ENCODE data around the gene RPL10A. TPM values are rescaled to one million over a fixed set of nuclear protein-coding genes. Genes with fewer than 3 reads are reported as not detected.
A peak's percentile ranks its signal among the peaks of the same experiment; 100 is the strongest.

RPL10A gene
- total RNA-seq, 1 donor from 2014 or later = 535 TPM

DNA sequence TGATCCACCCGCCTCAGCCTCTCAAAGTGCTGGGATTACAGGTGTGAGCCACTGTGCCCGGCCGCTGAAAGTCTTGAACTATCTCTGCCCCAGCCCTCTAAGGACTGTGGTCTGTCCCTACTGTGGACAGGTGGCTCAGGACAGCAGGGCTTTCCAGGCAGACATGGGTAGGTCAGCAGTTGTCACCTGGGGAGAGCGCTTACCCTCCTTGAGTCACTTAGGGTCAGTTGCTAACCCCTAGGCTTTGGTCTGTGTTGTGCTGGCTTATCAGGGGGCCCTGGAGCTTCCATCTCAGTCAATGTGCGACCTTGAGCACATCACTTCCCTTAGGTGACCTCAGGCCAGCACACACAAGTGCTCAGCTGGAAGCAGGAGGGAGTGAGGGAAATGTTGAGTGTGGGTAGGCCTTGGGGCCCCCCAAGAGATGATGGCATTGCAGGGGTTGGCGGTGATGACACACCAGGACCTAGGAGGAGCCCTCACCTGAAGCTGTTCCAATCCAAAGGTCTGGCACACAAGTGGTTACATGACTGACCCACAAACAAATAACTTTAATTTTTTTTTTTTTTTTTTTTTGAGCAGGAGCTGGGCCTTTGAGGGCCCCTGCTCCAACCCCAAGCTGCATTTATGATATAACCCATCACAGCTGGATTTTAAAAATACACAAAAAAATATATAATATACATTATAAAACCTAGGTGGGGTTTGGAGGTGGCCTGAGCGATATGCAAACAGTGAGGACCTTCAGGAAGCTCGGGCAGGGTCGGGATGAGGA is 5.1 kb downstream of the RPL10A start:
- no peak for ATAC-seq (ENCODE audit: poor library complexity)
- intact Hi-C loops (cut with DNase I) = no loop called here

DNA sequence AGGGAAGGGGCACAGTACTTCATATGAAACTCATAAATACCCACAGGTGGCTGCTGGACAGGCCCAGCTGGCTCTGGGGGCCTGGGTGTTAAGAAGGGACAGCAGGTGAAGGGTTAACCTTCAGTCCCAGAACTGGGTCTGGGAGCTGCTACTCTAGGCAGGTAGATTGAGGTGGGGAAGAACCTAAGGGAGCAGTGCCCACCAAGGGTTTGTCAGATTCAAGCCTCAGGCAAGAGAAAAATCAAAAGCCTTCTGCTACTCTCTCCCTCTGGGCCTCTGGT is 5.6 kb downstream of the RPL10A start:
- ATAC-seq (ENCODE audit: poor library complexity) (no peak), DNase-seq (no peak)
- intact Hi-C loops (cut with DNase I) = no loop called here

More for the DNA sequence above, 5.1 kb downstream of the RPL10A start:
- no peak for DNase-seq

DNA sequence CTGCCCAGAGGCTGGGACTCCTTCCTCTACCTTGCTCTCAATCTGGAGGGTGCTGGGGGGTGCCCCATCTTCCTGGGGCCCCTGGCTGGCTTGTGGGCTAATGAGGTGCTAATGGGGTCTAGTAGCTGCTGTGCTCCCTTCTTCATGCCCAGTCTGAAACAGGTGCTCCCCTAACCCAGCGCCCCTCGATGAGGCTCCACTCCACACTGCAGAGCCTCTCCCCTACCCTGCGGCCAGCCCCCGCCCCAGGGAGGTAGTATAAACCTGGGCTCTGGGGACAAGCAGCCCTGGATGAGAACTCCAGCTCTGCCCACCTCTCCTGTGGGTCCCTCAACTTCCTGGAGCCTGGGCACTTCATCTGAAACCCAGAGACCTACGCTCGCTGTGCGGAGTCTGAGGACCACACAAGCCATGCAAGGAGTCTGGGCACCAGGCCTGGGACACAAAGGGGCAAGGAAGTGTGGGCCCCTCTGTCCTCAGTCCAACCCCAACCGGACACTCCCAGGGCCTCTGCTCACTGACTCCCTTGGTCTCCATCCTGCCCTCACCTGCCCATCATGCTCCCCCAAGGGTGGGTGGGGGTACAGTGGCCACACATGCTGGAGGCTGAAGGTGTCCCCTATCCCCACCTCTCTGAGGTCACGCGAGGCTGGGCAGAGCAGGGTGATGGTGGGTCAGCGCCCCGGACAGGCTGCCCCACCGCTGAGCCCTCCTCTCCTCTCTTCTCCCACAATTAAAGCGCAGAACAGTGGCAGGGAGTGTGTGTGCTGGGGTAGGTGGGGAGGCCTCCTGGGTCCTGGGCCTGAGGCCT is 6.1 kb downstream of the RPL10A start:
- no peak for DNase-seq

GRCh38 chr6:35474942-35475570 is 6.9 kb downstream of the RPL10A start:
- DNase-seq (no peak), ATAC-seq (ENCODE audit: poor library complexity) (no peak)
- intact Hi-C loops (cut with DNase I) = no loop called here

More for the DNA sequence above, 6.1 kb downstream of the RPL10A start:
- no peak for ATAC-seq (ENCODE audit: poor library complexity)
- intact Hi-C loops (cut with DNase I) = no loop called here

- no peak for DNase-seq
- no peak for ATAC-seq (ENCODE audit: poor library complexity)
- intact Hi-C loops (cut with DNase I) = no loop called here
Measured at GRCh38 chr6:35475573-35475972, 7.4 kb downstream of the RPL10A start.

DNA sequence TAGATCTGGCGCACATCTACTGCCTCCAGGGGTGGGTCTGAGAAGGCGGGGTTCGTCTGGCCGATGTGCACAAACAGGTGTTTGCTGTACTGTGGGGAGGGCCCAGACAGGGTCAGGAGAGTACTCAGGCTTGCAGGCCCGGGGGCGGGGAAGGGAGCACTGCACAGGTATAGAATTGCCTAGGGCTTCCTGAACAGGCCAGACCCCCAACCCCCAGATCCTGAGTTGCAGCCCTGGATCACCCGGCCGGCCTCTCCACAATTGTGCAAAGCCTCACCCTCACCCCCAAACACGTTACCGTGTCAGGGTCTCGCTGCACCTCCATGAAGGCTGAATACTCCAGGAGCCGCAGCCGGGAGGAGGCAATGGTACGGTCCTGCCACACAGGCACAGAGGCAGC is 7.8 kb downstream of the RPL10A start:
- intact Hi-C loops (cut with DNase I) = no loop called here
- ATAC-seq (ENCODE audit: poor library complexity) (no peak), DNase-seq (no peak)

- DNase-seq (no peak), ATAC-seq (ENCODE audit: poor library complexity) (no peak)
- intact Hi-C loops (cut with DNase I) = no loop called here
Measured at GRCh38 chr6:35477028-35477427, 8.8 kb downstream of the RPL10A start.

DNA sequence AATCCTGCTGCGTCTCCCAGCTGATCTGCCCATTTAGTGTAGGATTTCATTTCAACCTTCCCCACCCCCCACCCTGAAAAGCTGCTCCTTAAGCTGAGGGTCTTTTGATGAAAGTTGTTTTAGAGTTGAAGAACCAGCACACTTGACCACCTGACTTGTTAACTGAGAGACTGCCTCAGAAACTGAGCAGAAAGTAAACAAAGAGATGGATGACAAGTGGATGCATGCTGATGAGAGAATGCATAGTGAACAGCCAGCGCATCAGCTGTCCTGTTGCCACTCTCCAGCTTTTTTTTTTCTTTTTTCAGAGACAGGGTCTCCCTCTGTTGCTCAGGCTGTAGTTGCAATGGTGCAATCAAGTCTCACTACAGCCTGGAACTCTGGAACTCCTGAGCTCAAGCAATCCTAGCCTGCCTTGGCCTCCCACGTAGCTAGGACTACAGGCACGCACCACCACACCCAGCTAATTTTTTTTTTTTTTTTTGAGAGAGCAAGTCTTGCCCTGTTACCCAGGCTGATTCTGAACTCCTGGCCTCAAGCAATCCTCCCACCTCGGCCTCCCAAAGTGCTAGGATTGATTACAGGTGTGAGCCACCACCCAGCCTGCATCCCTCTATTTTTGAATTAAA is 9.5 kb downstream of the RPL10A start:
- intact Hi-C loops (cut with DNase I) = no loop called here
- DNase-seq (no peak), ATAC-seq (ENCODE audit: poor library complexity) (no peak)

DNA sequence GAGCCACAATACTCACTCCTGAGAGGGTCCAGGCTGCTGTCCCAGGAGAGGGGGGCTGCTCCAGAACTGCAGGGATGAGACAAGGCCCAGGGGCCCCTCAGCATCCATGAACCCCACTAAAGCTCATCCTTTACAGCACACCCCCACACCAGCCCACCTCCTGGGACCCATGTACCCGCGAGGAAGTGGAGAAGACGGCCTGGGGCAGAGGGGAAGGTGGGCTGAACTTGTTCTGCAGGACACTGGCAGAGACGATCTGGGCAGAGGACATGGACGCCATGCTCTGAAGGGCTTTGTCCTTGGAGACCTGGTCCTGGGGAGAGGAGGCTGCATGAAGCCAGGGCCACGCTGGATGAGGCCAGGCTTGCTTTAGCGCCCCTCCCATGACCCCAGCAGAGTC is 10.1 kb downstream of the RPL10A start:
- intact Hi-C loops (cut with DNase I) = no loop called here
- DNase-seq = no peak
- no peak for ATAC-seq (ENCODE audit: poor library complexity)

DNA sequence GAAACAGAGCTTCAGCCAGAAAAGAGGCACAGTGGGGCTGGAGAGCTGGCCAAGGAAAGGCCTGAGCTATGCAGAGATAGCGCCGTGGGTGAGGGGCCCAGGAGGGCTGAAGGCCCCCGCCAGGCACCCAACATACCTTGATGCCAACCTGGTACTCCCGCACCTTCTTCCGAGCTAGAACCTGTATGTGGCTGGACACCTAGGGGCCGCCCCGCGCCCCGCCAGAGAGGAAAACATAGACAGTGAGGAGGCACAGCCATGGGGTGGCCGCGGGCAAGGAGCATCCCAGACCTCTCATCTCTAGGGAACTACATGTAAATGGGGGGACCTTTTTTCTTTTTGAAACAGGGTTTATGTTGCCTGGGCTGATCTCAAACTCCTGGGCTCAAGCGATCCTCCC is 12.0 kb downstream of the RPL10A start:
- intact Hi-C loops (cut with DNase I) = no loop called here
- no peak for ATAC-seq (ENCODE audit: poor library complexity)
- DNase-seq = no peak

- intact Hi-C loops (cut with DNase I) = no loop called here
- ATAC-seq (ENCODE audit: poor library complexity) = no peak
- no peak for DNase-seq
Measured at GRCh38 chr6:35481226-35481625, 13.0 kb downstream of the RPL10A start.

GRCh38 chr6:35483062-35483461 is 14.9 kb downstream of the RPL10A start:
- ATAC-seq (ENCODE audit: poor library complexity) = no peak
- intact Hi-C loops (cut with DNase I) = no loop called here

DNA sequence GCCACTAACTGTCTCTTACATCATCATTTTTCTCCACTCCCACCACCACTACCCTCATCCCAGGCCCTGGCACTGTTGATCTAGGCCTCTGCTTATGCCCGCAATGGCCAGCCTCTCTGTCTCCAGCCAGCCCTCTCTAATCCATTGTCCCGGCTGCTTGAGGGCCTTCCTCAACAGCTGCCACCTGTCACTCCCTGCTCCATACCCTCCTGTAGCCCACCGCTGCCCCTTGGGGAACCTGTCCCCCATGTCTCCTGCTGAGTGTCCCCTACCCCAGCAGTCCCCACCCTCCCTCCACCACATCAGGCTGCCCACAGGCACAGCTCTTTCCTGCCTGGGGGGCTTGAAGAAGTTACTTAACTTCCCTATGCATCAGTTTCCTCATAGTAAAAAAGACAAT is 15.3 kb downstream of the RPL10A start:
- DNase-seq = peak; percentile 17
- ATAC-seq (ENCODE audit: poor library complexity) = no peak
- intact Hi-C loops (cut with DNase I) = no loop called here

More at GRCh38 chr6:35483062-35483461, 14.9 kb downstream of the RPL10A start:
- no peak for DNase-seq

- DNase-seq = peak; percentile 35
- no peak for ATAC-seq (ENCODE audit: poor library complexity)
- intact Hi-C loops (cut with DNase I) = no loop called here
Measured at GRCh38 chr6:35483893-35484645, 15.9 kb downstream of the RPL10A start.

DNA sequence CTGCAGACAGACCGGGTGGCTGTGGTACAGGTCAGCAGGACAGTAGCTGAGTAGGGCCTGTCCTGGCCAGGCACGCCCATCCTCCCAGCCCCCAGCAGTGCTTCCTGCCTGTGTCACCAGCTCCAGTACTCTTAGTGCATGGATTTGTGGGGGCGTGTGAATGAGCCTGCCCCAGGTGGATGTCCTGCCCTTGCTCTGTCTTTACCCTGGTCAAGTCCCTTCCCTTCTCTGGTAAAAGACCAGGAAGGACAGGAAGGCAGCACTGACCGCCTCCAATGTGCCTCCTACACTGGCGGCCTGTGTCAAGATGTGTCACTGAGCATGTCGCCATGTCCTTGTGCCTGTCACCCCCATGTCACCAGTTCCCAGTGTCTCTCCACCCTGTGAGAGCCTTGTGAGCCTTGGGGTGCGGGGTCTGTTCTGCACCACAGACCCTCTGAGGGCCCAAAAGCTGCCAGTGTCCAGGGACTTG is 16.8 kb downstream of the RPL10A start:
- intact Hi-C loops (cut with DNase I) = no loop called here
- peak; percentile 29 for DNase-seq
- ATAC-seq (ENCODE audit: poor library complexity) = no peak

GRCh38 chr6:35485402-35485877 is 17.2 kb downstream of the RPL10A start:
- DNase-seq (peak; percentile 56), ATAC-seq (ENCODE audit: poor library complexity) (peak; percentile 19)

DNA sequence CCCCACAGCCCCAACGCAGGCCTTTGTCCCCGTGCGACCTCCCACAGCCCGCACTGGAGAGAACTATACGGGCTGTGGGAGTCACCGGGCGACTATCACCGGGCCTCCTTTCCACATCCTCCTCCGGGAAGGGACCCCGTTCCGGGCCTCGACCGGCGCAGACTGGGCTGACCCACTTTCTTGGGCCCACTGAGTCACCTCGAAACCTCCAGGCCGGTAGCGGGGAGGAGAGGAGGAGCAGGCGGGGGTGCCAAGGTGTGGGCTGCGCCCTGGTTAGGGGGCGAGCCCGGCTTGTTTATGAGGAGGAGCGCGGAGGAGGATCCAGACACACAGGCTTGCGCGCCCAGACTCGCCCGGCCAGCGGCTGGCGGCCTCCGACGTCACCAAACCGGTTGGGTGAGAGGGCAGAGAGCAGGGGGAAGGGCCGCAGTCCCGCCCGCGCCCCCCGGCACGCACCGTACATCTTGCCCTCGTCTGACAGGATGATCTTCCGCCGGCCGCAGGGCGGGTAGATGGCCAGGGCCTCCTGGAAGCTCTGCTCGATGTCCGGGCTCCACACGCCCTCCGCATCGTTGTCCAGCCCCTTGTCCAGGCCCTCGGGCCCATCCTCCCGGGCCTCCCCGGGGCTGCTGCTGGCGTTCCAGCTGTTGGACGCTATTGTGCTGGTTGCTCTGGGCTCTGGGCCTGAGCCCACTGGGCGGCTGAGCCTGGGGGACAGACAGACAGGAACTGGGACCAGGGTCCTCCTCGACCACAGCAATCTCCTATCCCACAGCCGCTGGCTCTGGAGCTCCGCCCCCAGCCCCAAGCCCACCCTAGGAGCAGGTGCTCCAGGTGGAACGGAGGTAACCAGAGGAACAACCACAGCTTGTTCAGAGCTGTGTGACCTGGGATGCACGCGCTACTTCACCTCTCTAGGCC is 18.1 kb downstream of the RPL10A start:
- intact Hi-C loops (cut with DNase I) = no loop called here
- ATAC-seq (ENCODE audit: poor library complexity) (peak; percentile 25), DNase-seq (peak; percentile 74)

More at GRCh38 chr6:35485402-35485877, 17.2 kb downstream of the RPL10A start:
- intact Hi-C loops (cut with DNase I) = no loop called here

Data from Right ventricle myocardium superior (tissue), 1 donor.